HG03196 (cell line): Measurements from ENCODE around the gene PLXNA4.

Experiments used
- ATAC-seq: cut with Tn5 transposase; IDR thresholded peaks from one replicate; pipeline ENCODE4 v1.9.1; 2021; ENCODE audit not compliant: unreplicated experiment

PLXNA4 gene

DNA sequence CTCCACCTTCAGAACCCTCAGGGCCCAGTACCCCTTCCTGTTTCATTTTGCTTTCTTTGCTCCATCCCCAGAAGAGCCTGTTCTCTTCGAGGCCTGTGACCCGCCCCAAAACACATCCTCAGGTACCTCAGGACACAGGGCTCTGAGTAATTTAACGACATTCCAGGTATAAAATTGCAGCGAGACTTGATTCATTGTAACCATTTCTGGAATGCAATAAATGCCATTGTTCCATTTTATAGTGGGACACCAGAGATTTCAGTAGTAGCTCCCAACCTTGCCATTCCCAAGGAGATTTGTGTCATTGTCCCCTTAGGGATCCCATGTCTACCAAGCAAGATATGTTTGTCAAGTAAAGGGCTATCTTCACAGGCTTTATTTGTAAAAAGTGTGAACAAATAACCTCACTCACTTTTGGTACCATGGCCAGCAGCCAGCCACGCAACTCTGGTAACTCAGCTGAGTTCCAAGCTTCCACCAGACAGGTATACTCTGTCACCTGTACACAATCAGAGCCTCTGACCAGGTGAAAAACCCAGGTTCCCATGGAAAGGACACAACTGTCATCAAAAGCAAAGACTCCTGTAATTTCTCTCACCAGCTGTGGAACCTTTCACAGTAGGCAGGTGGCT, 441.3 kb downstream of the PLXNA4 start:
- no peak for ATAC-seq

DNA sequence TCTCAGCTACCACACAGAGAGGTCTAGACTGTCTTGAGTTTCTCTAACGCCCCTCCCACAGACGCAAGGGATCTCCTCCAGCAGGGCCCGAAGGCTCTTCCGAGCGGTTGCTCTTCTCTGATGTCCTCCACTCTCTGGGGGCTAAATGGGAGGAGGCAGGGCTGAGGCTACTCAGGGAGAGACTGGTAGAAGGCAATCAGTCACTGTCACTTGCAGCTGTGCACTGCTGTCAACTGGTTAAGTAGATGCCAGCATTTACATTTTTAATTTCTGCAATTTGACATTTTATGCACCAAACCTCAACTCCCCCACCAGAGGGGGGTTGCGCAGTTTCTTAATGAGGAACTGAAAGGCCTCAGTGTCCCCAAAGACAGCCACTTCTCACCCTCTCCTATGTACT, 442.8 kb downstream of the PLXNA4 start:
- no peak for ATAC-seq

DNA sequence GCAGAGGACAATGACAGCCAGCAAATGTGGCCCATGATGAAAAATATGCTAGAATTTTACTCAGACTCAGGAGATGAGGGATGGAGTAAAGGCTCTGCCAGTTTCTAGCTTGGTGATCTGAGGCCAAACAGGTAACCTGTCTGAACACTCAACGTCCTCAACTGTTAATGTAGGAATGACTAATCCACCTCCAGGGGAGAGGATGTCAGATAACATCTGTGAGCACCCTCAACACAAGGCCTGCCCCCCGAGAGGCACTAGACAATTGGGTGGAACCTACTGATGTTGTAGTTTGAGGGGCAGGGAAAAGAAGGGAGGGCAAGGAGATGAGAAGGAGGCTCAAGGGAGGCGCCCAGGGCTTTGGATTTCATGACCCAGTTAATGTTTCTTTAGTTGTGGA, 445.1 kb downstream of the PLXNA4 start:
- ATAC-seq, result no peak

DNA sequence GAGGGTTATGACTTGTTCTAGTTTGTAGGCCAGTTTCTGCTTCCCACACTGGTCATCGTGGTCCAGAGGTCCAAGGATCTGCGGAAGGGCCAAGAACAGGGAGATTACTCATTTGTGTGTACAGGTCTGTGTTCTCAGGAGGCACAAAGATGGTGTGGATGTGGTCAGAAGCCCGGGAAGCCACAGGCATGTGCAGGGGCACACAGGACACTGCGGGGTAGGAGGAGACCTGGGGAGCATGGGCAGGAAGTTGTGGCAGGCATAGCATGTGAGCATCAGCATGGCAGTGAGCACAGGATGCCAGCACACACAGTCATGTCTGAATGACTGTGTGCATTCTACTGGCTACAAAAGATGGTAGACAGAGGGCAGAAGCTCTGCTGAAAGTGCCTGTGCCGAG, 445.8 kb downstream of the PLXNA4 start:
- no peak for ATAC-seq

DNA sequence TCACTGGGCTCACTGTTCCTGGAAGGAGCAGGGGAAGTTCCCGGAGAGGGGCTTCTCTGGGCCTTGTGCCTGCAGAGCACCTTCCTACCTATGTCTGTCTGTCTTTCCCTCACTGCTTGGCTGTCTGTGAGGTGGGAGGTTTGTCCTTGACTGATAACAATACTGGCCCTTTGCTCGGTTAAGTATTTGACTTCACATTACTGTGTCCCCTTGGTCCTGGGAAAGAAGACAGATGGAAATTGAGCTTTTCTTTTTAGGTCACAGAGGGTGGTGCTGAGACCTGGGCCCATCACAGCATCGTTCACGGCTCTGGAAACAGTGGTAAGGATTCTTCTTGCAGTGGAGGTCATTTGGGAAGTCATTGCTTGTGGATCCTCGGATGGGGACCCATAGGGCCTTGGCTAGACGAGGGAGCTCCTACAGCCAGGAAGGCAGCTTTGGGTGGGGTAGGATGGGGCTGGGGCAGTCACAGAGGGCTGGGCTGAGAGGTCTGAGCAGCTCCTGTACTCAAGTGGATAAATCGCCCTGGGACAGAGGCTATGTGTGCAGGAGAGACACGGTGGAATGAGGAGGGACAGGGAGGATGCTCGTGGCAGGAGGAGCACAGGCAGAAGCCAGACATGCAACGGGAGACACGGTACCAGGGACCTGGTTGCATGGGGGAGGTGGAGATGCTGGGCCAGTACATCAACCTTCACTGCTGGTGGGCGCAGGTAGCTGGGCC, 450.2 kb downstream of the PLXNA4 start:
- no peak for ATAC-seq

DNA sequence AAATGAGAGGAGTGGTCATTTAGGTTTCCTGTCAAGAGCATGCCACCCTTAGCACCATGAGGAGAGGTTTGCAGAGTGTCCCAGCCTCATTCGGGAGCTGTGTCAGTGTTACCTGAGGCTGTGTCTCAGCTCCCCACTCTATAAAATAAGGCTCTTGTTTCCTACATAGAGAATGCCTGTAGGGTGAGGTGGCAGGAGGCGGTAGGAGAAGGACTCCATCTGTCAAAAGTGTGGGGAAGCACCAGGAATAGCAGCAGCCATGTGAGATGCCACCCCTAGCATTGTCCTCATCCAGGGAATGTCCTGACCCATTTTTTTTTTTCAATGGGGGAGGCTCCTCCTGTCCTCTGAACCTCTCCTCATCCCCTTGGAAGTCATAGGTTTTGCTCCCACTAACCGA, 451.2 kb downstream of the PLXNA4 start:
- ATAC-seq, result no peak

DNA sequence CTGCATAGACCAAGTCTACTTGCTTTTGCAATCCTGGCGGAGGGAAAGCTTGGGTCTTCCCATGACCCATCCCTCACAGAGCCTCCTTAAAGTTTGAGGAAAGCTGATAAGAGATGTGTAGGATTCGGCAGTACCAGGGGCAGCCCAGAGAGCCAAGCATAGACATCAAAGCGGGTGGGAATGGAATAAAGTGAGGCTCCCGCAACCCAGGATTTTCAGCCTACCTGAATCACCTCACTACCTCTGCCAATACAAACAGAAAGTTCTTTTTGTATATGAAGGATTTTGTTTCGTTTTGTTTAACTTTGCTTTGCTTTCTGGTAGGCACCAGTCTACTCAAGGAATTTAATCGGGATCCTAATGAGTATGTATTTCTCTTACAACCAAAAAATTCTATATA, 451.7 kb downstream of the PLXNA4 start:
- ATAC-seq, result no peak

DNA sequence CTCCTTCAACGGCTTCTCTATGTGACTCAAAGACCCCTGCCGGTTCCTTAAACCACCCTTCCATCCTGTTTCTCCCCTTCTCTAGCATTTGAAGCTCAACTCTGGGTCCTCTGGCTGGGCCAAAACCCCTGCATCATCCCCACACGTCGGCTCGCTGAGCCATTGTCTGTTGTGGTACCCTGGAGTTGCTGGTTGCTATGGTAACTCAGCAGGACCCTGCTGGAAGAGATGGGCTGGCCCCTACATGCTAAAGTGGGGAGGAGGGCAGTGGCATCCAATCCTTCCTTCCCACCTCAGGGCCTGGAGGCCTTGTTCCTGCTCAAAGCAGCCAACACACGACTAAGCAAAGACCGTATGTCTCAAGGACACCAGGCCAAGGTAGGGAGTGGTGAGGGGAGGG, 452.5 kb downstream of the PLXNA4 start:
- no peak for ATAC-seq

DNA sequence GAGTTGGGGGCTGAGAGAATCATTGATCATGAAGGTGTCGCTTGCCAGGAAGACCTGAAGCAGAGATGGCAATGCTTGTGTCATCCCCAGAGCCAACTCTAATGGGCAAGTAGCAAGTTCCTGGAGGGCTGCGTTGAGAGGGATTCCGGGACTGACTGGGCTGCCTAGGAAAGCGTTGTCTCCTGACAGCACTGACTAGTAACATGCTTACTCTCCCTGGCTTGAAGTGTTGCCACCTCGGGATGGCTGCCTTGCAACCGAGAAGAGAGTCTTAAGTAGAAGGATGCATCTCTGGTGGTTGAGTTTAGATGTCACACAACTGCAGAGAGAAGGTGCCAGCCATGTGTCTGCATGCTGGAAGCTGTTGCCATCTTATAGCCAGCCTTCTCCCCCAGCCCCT, 453.4 kb downstream of the PLXNA4 start:
- no peak for ATAC-seq

DNA sequence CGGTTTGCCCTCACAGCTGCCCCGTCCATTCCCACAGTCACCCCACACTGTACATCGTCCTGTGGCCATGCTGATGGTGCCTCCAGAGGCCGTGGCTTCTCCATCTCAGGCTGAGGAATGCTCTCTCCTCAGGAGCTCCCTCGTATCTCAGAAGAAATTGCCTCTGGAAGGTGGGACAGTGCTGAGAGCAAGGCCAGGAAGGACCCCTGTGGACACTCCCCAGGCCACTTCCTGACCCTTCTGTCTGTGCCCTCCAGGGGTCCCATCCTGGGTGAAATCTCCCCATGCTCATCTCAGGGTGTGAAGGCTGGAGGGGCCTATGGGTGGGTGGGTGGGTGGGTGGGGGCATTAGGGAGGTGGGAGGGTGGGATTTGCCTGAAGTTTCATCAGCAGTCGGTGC, 454.3 kb downstream of the PLXNA4 start:
- ATAC-seq, result no peak

DNA sequence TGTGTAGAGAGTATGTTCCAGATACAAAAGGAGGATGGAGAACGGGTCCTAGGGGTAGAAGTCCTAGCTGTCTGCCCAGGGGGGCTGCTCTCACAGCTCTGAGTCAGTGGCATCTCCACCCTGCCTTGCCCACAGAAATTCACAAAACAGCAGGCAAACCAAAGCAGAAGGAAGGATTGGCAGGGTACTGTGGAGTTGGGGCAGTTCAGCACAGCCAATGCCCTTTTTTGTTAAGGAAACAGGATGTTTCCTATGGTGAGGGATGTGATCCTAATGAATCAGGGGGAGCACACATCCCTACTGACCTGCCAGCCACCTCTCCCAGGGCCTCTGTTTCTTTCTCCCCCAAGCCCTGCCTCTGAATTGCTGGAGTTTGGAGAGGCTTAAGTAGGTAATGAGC, 457.6 kb downstream of the PLXNA4 start:
- no peak for ATAC-seq

DNA sequence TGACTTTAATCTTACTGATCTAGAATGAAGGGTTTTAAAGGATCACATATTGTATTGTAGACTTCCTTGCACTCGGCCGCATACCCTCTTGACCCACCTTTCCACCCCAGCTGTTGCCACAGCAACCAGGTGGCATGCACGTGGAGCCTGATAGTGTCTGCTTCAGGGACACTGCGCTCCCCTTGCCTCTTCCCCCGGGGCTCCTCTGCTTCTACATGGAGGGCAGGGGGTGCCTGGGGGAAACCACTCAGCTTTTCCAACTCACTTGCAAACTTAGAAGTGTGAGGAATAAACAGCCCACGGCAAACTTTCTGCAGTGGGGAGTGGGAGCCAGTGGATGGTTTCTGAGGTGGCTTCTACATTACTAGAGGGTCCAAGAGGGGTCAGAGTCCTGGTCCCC, 458.6 kb downstream of the PLXNA4 start:
- ATAC-seq, result no peak

DNA sequence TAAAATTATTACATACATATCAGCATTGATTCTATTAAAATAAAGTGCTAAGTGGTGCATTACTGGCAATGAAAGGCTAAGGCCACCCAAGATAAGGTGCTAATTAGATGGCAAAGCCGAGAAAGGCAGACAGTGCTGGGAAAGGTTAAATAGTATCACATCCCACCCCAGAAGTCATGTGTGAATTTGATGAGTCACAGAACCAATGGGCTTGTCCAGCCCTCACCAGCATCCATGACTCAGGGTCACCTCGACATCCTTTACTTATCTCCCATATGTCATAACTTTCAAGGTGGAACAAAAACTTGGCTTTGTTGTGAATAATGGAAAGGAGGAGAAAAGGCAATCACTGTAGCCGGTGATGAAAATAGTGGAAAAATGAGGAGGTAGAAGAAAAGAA, 459.1 kb downstream of the PLXNA4 start:
- ATAC-seq, result no peak

DNA sequence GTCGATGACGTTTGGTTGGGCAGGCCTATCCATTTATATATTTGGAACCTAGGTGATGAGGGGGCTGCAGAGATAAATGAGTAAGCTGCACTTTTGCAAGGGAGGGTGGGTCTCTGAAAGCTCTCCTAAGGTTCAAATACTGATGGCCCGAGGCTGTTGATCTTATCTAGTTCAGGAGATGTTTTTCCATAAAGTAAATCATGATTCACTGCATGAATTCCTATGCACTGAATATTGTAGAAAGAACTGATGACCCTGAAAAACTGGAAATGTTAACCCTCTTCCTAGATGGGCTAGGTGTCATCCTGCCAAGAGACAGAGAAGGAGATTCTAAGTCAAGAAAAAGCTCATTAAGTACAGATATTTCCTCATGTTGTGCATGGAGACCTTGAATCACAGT, 459.9 kb downstream of the PLXNA4 start:
- ATAC-seq, result no peak

DNA sequence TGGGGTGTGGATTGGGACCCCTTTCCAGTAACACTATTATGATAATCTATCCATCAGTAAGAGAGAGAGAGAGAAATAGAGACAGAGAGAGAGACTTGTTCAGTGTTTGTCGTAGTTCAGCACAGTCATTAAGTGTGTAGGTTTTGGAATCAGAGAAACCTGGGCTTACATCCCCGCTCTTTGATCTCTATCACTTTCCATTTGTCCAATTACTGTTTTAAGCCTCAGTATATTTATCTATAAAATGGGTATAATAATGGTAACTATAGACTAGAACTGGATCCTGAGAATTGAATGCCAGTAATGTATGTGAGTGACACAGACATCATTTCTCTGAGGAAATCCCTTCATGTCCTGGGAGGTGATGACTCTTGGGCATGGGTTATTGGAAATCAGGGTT, 460.5 kb downstream of the PLXNA4 start:
- no peak for ATAC-seq

DNA sequence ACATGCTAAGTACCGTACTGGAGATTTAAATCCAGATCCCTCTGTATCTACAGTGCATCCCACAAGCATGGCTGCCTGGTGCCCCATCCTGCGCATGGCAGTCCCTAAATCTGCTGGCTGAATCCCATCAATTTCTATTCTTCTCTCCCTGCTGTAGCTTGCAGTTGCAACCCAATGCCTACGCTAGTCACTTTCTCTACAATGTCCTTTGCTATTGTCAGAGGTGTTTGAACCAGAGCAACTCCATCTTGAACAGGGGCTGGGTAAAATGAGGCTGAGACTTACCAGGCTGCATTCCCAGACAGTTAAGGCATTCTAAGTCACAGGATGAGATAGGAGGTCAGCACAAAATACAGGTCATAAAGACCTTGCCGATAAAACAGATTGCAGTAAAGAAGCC, 461.2 kb downstream of the PLXNA4 start:
- no peak for ATAC-seq

DNA sequence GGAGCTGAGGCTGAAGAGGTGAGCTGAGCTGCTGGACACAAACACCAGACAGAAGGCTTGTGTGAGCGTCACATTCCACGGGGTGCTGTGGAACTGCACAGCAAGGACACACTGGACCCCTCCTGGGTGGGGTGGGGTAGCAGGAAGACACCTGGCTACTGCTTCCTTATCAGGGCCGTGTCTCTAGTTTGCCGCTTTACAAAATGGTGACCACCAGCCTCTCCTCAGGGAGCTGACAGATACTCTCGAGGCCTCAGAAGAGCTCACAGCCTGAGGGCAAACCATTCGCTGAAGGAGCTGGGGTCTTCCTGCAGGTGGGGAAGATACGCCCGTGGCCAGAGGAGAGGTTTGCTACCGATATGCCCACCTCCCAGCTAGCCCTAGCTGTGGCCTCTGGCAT, 461.9 kb downstream of the PLXNA4 start:
- no peak for ATAC-seq

DNA sequence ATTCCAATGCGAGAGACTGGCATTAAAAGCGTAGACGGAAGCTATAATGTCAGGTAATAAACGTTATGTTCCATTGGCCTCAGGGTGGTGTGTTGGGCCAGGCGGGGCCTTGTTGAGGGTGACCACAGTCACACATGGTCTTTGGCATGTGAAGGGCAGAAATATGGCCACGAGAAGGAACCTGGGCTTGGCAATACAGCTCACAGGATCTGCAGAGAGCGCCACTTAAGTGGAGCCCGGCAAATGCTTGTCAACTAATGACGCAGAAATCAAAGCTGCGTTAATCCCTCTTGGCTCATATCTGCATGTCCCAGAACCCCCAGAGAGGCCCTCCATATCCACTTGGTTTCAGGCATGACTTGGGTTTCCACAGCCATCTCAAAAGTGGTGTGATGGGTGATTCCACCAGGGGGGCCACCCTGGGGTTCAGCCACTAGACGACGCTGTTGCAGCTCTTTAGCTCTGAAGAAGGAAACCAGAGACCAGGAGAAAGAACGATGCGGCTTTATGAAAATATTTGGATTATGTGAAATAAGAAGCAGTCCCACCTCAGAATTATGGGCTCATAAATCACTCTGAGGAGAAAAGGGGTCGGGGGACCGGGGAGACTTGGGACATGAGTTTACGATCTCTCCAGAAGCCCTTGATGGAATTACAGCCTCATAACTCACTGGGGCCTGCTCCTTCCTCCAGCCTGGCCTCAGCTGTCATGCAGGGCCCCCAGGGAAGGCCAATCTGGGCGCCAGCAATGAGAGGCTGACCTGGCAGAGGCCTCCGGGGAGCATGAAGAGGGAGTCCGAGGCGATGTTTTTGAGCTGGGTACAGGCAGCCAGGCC, 462.5 kb downstream of the PLXNA4 start:
- no peak for ATAC-seq

DNA sequence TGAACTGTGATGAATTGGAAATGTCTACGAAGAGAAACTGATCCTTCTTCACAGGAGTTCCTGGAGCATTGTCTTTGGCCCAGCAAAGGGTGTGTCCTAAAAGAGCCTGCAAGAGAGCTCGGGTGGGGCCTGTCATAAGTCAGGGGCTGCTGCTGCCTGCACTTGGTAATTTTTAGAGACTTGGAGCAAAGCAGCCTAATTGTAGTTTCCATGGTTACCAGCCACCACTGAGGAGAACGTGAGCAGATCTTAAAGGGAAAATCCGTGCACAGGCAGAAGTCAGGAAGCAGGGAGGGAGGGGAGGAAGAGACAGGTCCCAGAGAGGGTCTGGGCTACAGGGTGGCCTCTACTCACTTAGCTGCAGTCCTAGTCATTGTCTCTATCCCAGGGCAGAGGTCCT, 463.6 kb downstream of the PLXNA4 start:
- ATAC-seq, result no peak

DNA sequence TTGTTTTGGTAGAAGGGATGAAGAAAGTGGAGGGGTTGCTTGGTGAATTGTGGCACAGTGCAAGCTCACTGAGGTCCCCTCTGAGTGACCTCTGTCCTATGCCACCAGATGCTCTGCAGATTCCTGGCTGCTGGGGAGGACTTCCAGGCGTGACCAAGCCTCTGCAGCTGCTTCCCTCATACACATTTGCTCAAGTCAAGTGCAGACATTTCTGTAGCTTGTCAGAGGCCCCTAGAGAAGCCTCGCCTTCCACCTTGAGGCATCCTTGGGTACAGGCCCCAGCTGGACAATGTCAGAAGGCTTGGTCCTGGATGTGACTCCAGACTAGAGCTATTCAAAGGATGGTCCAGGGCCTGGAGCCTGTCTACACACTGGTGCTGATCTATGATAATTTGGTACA, 464.2 kb downstream of the PLXNA4 start:
- ATAC-seq, result no peak

DNA sequence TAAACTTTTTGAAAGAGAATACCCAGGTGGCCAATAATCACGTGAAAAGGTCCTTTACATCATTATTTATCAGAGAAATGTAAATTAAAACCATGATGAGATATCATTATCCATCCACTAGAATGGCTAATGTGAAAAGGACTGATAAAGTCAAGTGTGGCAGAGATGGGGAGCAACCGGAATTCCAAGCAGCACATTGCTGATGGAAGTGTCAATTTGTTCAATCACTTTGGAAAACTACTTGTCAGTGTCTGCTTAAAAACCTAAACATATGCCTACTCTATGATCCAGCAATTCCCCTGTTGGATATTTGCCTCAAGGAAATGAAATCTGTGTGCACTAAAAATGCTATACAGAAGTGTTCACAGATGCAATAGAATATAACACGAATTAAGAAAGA, 465.6 kb downstream of the PLXNA4 start:
- no peak for ATAC-seq

DNA sequence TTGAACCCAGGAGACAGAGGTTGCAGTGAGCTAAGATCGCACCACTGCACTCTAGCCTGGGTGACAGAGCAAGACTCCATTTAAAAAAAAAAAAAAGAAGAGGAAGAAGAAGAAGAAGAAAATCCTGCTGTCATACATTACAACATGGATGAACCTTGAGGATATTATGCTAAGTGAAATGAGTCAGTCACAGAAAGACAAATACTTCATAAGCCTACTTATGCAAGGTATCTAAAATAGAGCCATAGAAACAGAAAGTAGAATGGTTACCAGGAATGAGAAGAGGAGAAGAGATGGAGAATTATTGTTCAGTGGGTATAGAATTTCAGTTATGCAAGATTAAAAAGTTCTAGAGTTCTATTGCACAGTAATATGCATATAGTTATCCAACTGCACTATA, 466.5 kb downstream of the PLXNA4 start:
- ATAC-seq, result no peak
